HG03342 (cell line): ENCODE results near the gene BARHL2.

Experiments used
- ATAC-seq: cut with Tn5 transposase; IDR thresholded peaks from one replicate; pipeline ENCODE4 v1.9.1; 2021; ENCODE audit warnings: mild to moderate bottlenecking, moderate library complexity; ENCODE audit not compliant: unreplicated experiment

The BARHL2 gene

DNA sequence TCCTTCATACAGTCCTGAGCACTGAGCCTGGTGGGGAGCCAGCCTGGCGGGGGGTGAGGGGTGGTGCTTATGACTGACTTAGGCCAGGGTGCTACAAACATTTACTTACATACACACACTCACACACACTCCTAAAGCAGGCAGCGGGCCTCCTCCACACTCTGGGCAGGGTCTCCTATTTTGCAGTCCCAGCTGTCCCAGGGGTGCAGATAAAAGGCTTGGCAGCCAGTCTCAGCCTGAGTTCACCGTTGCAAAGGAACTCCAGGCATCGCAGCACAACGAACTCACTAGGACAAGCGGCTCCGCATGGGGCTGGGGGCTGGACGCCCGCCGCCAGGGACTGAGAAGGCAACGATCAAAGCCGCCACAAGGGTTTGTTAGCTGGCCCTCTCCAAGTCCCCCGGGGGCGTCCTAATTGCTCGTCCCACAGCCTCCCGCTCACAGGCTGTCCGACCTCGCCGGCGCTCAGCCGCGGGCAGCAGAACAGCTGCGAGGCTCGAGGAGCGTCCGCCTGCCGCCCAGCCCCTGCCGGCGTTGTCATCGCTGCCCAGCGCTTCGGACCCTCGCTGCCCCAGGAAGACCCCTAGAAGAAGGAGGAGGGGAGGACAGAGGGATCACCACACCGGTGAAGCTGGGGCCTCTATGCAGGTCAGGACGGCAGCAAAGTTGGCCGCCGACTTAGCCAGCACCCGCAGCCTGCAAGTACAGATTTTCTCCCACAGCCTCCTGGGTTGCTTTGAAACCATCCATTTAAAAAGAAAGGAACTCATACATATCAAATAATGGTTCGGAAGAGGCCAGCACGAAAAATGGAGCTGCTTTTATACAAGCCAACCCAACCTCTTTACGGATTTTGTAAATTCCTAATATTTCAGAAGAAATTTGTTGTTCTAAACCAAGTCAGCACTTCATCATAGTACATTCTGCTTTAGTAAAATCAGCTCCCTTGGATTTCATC, 6.2 kb downstream of the BARHL2 start:
- no peak for ATAC-seq

GRCh38 chr1:90709535-90709934, 7.6 kb downstream of the BARHL2 start:
- no peak for ATAC-seq

- ATAC-seq, result no peak
Observed at GRCh38 chr1:90708826-90709225, 8.3 kb downstream of the BARHL2 start.

DNA sequence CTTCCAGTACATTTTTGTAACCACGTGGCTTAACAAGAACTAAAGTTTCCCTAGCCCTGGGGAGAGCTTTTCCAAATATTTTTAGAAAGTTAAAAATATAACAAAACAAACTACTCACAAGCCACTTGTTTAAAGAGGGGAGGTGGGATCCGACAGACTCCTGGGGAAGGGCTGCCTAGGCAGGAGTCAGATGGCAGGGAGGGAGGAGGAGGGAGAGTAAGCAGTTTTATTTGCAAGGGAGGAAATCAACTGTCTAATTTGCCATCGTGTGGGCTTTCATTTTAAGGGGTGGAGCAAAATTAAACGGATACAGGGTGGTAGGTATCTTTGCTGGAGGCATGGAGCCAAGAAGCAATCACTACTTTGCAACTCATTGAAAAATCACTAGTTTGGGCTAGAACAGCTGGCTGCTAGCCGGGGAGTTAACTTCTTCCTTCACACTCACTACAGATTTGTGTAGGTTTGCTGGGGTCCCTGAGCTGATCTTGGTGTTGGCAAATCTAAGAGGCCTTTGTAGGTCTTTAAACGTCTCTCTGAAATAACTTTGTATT, 8.8 kb downstream of the BARHL2 start:
- ATAC-seq, result no peak

DNA sequence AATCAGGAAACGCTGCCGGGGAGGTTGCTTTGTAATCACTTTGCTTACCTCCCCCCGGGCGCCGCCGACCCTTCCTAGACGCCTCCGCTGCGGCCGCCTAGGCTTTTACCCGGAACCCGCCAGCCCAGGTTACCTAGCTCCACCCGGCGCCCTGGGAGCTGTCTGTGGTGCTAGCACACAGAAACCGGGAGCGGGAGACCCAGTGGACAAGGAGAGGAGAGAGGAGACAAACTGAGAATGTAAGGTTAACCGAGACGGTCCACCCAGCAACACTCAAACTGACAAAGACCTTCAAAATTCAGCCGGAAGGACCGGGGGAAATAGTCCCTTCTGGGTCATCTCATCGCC, 9.8 kb downstream of the BARHL2 start:
- no peak for ATAC-seq

- no peak for ATAC-seq
Observed at GRCh38 chr1:90706437-90707362, 10.4 kb downstream of the BARHL2 start.

- no peak for ATAC-seq
Observed at GRCh38 chr1:90705956-90706355, 11.1 kb downstream of the BARHL2 start.

DNA sequence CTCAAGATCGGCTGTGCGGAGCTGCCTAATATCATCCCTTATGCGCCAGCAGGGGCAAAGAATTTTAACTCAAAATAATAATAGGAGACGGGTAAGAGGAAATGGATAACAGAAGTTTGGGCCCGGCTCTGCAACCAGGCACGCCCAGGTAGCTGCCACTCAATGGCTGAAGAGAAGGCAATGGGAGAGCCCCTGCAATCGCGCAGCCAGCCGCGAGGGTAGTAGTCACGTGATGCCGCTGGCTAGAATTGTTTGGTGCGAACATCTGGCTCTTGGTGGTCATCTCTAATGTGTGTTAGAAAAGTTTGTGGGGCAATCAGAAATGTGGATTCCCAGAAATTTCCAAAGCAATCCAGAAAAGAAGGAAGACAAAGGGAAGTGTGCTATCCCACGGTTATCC, 12.3 kb downstream of the BARHL2 start:
- no peak for ATAC-seq

- ATAC-seq, result no peak
Observed at GRCh38 chr1:90694846-90695245, 22.3 kb downstream of the BARHL2 start.

- ATAC-seq, result no peak
Observed at GRCh38 chr1:90687747-90688146, 29.4 kb downstream of the BARHL2 start.

DNA sequence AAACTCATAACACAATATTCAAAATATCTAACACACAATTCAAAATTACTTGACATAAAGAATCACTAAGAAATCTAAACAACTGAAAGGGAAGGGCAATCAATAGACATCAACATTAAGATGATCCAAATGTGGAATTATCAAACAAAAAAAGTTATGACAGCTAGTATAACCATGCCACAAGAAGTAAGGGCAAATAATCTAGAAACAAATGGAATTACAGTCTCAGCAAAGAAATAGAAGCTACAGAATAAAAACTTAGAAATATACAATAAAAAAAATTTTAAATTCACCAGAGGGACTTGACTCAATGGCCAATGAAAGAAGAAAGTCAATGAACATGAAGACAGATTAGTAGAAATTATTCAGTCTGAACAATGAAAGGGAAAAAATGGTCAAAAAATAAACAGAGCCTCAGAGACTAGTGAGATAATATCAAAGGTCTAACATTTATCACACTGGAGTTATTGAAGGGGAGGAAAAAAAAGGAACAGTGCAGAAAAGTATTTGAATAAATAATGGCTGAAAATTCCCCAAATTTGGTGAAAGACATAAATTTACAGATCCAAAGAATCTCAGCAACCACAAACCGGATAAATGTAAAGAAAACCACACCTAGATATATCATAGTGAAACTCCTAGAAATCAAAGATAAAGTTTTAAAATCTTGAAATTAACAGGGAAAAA, 41.8 kb downstream of the BARHL2 start:
- ATAC-seq, result no peak

- no peak for ATAC-seq
Observed at GRCh38 chr1:90671741-90672140, 45.4 kb downstream of the BARHL2 start.

DNA sequence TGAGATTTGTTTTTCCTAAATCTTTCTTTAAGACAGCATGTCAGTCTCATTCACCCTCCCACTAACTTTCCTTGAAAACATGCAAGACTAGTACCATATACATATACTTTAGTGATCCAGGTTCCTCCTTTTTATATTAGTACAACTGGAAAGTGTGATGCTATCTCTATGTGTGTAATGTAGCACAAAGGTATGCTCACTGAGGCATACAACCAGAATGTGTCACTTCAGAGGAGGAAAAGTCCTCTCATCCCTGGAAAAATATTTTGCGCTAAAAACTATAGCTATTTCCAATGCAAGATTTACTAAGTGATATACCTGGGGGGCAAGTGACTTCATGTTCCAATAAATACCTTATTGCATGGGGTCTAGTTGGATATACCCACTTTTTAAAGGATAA, 45.9 kb downstream of the BARHL2 start:
- no peak for ATAC-seq
